GM12874 (cell line): ENCODE results near the gene FOXJ1.

ENCODE experiments used
- CTCF ChIP-seq: IDR thresholded peaks from 2 replicates; pipeline ENCODE4 v1.5.1; 2011; ENCODE audit warnings: low read depth, mild to moderate bottlenecking, control low read depth, low read length, moderate library complexity; ENCODE audit not compliant: insufficient read depth

FOXJ1 gene

GRCh38 chr17:76141212-76142038 is at the start of gene FOXJ1:
FOXJ1 (minus strand) TSS chr17:76141245; CDS start chr17:76140395, 850 bp downstream.
- TF ChIP-seq CTCF, result no peak

GRCh38 chr17:76189741-76190140 is 48.7 kb upstream of the FOXJ1 start:
- TF ChIP-seq CTCF, result no peak

- no peak for TF ChIP-seq CTCF
These were observed 48.2 kb upstream of the FOXJ1 start for GRCh38 chr17:76189247-76189646.

GRCh38 chr17:76188213-76189016 is 47.4 kb upstream of the FOXJ1 start:
- no peak for TF ChIP-seq CTCF

- no peak for TF ChIP-seq CTCF
These were observed 43.2 kb upstream of the FOXJ1 start for GRCh38 chr17:76184290-76184689.

- peak; percentile 82 for TF ChIP-seq CTCF
These were observed 41.1 kb upstream of the FOXJ1 start for GRCh38 chr17:76182016-76182764.
